HG03521 (cell line): Measurements from ENCODE around the gene TSC22D3.

Source experiments
- ATAC-seq: cut with Tn5 transposase; IDR thresholded peaks from one replicate; pipeline ENCODE4 v1.9.1; 2021; ENCODE audit warnings: mild to moderate bottlenecking, moderate library complexity; ENCODE audit not compliant: unreplicated experiment

Gene TSC22D3

GRCh38 chrX:107760304-107761077 lies 15.1 kb downstream of the TSC22D3 start:
- no peak for ATAC-seq

GRCh38 chrX:107758231-107758766 lies 17.3 kb downstream of the TSC22D3 start:
- ATAC-seq, result no peak

DNA sequence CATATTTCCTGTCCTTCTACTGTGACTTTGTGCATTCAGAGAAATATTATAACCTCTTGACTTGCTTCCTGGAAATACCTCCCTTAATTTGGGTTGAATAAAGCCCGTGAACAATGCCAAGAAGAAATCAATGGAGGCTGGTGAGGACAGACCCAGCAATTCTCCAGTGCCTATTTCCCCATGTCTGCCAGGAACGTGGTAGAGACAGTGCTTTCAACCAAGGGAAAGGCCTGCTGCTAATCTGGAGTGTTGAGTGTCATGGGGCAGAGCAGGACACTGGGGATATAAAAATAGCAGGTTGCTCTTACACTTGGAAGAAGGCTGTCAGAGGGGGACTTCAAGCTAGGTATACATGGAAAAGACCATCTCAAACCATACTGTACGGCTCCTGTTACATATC lies 19.9 kb downstream of the TSC22D3 start:
- ATAC-seq, result no peak

DNA sequence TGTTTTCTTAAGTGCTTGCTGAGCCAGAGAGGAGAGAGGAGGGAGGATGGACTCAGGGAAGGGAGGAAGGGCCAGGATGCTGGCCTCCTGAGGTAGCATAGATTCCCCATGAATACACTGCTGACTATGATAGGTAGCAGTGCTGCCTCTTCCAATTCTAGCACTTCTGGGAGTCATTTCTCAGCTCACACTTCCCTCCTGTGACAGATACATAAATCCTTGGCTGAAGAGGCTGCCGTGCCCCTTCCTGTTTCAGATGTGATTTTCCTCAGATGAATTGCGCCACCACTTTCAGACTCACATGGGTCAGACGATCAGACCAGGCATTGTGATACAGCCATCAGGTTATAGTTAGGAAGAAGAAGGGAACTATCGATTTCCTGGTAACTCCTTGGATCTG lies 22.4 kb downstream of the TSC22D3 start:
- ATAC-seq, result no peak

DNA sequence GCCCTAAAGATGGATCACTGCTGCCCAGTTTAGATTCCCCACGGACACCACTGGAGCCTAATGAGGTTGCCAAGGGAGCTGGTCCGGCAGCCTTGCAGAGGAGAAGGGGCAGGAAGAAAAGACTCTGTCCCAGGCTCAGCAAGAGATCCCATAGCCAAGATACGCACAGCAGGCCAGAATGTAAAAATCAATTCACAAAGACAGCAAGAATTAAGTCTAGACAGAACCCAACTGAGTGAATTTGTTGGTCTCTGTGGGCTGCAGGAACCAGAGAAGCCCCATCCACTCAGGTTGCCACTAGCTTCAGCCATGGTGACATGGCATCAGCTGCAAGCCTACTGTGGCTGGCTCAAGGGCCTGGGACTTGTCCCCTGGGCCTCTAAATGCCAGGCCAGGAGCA lies 22.9 kb downstream of the TSC22D3 start:
- no peak for ATAC-seq

DNA sequence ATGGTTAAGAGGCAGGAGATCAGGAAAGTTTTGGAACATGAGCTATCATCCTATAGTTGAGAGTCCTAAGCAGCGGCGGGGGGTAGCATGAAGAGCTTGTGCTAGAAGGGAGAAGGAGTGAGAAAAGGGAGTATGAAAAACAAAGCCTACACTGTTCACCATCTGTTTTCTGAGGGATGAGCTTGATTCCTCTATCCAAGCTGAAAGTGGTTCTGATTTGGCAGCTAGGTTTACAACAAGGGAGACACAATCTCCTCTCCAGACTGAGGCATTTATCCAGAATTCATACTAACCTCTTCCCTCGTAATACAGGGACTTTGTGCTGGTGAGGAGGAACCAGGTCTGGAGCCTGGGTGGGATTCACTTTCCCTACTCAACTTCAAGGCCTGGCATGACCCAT lies 23.5 kb downstream of the TSC22D3 start:
- no peak for ATAC-seq

DNA sequence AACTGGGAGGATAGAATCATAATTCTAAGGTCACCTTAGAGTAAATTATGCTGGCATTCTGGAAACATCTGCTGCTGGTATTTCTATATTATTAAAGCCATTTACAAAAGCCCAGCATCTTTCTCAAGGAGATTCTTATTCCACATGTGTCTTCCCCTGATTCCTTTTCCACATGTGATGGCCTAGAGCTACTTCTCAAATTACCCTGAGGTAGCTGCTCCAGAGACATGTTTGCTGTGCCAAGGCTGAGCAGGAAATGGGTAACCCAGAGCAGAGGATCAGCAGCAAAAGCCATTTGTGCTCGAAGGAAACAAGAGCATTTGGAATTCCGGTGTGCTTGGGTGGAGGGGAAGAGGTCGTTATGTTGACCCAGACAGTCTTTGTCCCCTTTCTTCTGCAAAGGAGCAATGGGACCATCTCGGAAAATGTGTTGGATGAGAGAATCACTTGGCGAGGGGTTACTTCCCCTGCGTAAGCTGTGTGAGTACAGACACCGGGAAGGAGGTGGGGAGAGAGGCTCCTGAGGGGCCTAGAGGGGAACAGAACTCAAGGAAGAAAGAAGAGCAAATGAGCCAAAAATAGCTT lies 24.6 kb downstream of the TSC22D3 start:
- no peak for ATAC-seq

DNA sequence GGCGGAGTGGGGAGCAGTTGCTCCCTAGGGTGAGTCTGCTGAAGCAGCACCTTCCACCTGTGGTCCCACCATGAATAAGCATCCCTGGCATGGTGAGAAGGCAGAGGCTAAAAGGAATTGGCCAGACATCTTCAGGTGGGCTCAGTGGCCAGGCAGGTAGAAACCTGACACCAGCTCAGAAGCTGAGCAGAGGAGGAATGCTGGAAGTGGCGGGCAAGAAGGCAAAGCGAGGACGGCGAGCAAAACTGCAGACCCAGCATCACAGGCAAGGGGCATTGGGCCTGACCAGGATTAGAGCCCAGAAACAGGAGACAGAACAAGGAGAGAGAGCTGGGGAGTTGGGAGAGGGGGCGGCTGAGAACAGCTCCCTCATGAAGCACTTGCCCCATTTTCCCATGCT lies 25.3 kb downstream of the TSC22D3 start:
- no peak for ATAC-seq

DNA sequence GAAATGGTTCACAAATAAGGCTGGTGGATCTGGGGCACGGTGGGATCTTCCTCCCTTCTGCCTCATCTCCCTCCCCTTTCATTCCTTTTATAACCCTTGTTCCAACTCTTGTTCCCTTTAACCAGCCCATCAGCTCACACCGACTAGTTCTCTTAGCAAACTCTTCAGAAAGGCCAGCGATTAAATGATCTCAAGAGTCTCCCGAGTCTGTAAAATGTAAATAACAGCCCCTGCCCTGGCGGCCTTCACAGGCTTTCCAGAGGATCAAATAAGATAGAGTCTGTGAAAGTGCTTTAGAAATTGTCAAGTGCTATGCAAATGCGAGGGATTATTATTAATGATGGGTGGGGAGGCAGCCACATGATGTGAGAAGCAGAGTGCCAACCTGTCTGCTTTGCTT lies 27.1 kb downstream of the TSC22D3 start:
- ATAC-seq, result no peak

GRCh38 chrX:107747596-107748161 lies 27.9 kb downstream of the TSC22D3 start:
- no peak for ATAC-seq

- ATAC-seq, result no peak
Observed at GRCh38 chrX:107744868-107745267, 30.7 kb downstream of the TSC22D3 start.

- ATAC-seq, result no peak
Observed at GRCh38 chrX:107743995-107744394, 31.6 kb downstream of the TSC22D3 start.

DNA sequence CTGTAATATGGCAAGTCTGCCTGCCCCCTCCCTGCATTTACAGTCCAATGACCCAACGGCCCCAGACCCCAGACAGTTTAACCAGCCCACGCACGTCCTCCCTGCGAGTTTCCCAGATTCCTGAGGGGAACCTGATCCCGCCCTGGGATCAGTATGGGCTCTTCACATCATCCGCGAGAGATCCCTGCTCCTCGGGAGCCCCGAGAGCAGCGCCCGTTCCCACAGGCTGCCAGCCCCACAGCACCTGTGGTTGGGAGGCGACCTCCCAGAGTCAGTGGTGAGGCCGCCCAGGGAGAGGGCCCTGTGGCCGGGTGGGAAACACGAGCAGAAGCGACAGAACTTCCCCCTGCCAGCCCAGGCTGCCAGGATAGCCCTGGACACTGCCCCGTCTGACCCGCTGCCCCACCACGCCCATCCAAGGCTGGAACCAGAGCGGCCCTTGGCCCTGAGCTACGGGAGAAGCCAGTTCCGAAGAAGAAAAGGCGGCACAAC lies 32.8 kb downstream of the TSC22D3 start:
- peak; percentile 5 for ATAC-seq

DNA sequence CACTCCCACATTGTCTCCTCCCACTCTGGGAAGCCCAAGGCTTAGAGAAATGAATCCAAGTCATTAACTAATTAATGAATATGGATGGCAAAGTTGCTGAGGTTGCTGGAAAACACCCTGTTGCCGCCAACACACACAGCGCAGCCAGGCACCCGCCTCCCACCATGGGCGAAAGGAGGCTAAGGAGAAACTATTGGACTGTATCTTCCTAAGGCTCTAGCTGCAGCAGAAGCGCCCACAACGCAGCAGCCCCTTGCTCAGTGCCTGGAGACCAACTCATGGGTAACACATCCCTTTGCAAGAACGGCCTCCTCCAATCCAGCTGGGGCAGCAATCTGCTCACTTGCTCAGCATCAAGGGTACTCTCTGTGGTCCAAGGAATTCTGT lies 34.2 kb downstream of the TSC22D3 start:
- peak; percentile 19 for ATAC-seq

DNA sequence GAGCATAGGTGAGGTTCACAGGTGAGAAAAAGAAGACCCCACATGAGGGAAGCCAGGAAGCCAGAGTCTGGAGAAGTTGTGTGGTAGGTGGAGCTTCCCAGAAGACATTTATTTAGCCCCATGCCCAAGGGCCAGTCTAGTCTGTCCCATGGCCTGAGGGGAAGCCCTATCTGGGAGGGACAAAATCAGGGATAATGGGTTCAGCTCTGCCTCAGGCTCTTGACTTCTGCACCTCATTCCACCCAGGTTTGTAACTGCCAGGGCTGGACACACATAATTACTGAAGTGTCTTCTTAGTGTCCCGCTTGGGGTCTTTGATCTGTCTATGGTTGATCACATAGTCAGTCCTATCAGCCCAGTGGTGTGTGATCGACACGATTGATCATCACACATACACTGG lies 36.0 kb downstream of the TSC22D3 start:
- no peak for ATAC-seq

DNA sequence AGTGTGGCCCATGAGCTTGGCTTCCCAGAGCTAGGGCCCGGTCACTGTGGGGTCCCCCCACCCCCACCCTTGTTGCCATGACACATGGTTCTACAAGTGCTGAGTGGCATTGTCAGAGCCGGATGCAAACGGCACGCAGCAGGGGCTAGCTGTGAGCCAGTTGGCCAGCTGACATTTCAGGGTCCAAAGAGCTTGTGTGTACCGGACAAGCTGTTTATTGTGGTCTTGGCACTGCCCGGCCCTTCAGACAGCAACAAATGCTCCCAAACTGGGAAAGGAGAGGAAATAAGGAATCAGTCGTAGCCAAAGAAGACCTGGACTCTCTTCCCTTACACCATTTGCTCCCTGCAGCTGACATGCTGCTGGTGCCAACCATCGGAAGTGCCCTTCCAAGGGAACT lies 36.8 kb downstream of the TSC22D3 start:
- no peak for ATAC-seq

- ATAC-seq, result no peak
Observed at GRCh38 chrX:107738272-107738671, 37.3 kb downstream of the TSC22D3 start.

DNA sequence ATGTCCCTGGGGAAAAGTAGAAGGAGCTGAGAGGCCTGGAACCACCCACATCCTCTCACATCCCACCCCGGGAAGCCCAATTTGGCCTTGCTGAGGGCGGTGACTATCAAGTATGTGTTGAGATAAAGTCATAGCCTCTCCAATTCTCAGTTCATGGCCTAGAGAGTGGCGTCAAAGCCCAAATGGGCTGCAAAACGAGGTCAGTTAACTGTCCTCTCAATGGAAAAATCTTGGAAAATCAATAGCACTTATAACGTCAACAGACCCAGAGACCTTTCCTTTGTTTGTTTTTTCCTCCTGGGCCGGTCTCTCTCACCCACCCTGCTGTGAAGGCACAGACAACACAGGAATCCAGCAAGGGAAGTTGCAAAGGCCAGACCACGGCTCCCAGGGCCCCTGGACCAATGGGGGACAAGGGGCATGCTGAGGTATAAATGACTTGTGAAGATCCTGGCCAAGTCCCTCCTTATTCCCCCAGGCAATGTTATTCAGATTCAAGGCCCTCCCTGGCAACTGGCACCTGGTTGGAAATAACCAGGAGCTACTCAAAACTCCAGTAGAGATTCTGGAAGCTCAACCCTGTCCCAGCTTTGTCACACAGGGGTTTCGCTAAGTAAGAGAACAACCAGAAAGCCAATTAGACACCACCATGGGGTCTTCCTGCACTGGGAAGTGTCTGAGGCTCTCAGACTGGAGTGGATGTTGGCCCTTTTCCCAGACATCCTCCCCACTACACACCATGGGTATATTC lies 38.6 kb downstream of the TSC22D3 start:
- no peak for ATAC-seq

DNA sequence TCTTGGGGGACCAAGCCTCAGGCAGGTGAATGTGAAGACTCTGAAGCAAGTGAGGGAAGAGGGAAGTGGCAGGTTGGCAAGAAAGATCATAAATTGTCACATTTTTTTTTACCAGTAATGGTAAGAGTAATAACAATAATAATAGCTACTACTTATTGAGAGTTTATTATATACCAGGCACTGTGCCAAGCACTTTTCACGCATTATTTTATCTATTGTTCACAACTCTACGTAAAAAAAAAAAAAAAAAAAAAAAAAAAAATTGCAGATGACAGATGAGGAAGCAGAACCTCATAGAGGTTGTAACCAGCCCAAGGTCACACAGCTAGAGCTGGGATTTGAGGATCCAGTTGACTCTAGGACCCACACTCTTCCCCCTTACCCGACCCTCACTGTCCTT lies 40.9 kb downstream of the TSC22D3 start:
- no peak for ATAC-seq

GRCh38 chrX:107733686-107734085 lies 41.9 kb downstream of the TSC22D3 start:
- no peak for ATAC-seq

GRCh38 chrX:107731831-107732502 lies 43.6 kb downstream of the TSC22D3 start:
- no peak for ATAC-seq
